GM08714 (cell line): ENCODE data around the gene MATN1.

Experiments used
- H3K4me3 ChIP-seq: fragments of 200-500 bp; sonication (Bioruptor generic); 2 replicates; pipeline ENCODE4 v1.5.1; 2014; ENCODE audit warnings: mild to moderate bottlenecking, low read length, inconsistent platforms
- ZNF274 ChIP-seq: IDR thresholded peaks from 2 replicates; pipeline ENCODE4 v1.6.1; 2012; ENCODE audit warnings: mild to moderate bottlenecking, low read depth, low read length

Gene MATN1

DNA sequence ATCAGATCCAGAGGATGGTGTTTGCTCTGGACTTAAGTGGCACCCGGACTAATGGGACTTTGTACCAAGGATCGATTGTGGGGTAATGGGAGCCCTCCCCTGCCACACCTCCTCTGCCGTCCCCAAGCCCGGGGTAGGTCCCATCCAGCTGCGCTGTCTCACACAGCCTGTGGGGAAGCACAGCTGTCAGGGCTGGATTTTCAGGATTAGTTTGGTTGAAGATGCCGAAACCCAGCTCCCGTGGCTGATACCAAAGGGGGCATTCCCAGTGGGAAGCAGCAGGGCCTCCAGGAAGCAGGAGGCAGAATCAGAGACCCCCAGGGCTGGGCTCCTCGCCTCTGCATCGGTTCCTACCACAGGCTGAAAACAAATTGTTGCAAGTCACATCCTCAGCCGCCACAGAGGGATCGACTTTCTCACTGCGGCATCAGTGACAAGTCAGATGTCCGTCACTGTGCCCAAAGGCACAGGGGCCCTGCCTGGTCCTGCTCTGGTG lies 59.7 kb downstream of the MATN1 start:
- H3K4me3 ChIP-seq: no peak overlapping the region
- TF ChIP-seq ZNF274: no peak

DNA sequence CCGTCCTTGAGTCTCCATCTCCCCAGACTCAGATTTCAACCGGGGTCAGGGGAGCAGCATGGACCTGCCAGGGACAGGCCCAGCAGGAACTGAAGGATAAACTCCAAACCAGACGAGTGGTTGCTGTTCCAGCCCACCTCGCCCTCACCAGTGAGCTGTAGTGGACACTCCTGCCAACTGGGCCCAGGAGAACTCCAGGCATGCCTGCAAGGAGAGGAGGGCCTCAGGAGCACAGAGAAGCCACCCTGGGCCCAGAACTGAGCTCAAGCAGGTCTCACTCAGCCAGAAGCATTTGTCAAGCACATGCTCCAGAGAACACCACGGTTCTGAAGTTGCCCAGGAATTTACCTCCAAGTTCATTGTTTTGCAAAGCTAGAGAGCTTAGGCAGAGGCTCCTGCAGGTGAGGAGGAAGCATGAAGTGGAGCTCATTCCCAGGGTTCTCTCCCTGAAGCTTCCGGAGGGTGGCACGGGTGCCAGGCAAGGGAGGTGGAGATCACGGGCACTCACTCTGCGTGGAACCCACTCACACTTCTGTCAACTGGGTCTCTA lies 61.0 kb downstream of the MATN1 start:
- no peak overlapping the region for H3K4me3 ChIP-seq
- no peak for TF ChIP-seq ZNF274

DNA sequence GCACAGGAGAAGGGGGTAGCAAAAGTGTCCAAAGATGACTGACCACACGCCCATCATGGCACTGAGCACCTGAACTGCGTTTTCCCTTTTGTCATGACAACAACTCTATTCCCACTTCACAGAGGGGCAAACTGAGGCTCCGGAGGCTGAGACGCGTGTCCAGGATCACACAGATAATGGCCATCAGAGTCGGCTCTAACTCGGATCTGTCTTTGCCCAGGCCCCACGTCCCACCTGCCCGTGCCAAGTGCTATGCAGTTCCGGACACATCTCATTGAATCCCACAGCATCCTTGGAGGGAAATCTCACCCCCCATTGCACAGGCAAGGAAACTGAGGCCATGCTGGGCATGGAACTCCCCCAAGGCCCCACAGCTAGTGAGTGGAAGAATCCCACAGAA lies 62.1 kb downstream of the MATN1 start:
- no peak for TF ChIP-seq ZNF274
- no peak overlapping the region for H3K4me3 ChIP-seq
